GM23338 (cell line): ENCODE measurements around the gene PPIF. TPM values are rescaled to one million over a fixed set of nuclear protein-coding genes. Genes with fewer than 3 reads are reported as not detected.

Experiments
- ATAC-seq: fragments of 200-7000 bp; cut with Tn5 transposase; 3 replicates; pipeline ENCODE4 v1.9.1; 2020
- DNase-seq: peaks from one replicate; pipeline ENCODE4 v3.0.0-alpha.2; 2015; ENCODE audit warnings: low spot score
- H2AFZ ChIP-seq: fragments of 200-600 bp; sonication (generic); 2 replicates; pipeline ENCODE4 v1.8.0; 2016; ENCODE audit warnings: antibody characterized with exemption, mild to moderate bottlenecking, moderate library complexity
- H3F3A ChIP-seq: fragments of 200-600 bp; sonication (generic); replicated peaks from 2 replicates; pipeline ENCODE4 v1.8.0; 2017; ENCODE audit warnings: antibody characterized with exemption, mixed run types, low read depth
- H3K27ac ChIP-seq: fragments of 200-600 bp; sonication (generic); 2 replicates; pipeline ENCODE4 v1.6.1; 2016; ENCODE audit warnings: low read depth
- H3K27me3 ChIP-seq: fragments of 200-600 bp; sonication (generic); 2 replicates; pipeline ENCODE4 v1.8.0; 2016; ENCODE audit warnings: mild to moderate bottlenecking, mixed run types, moderate library complexity; ENCODE audit not compliant: insufficient read depth
- H3K36me3 ChIP-seq: fragments of 200-600 bp; sonication (generic); 2 replicates; pipeline ENCODE4 v1.8.0; 2016; ENCODE audit warnings: mild to moderate bottlenecking; ENCODE audit not compliant: insufficient read depth
- H3K4me1 ChIP-seq: fragments of 200-600 bp; sonication (generic); 2 replicates; pipeline ENCODE4 v1.8.0; 2016; ENCODE audit warnings: mild to moderate bottlenecking, moderate library complexity; ENCODE audit not compliant: insufficient read depth
- H3K4me2 ChIP-seq: fragments of 200-600 bp; sonication (generic); 2 replicates; pipeline ENCODE4 v1.7.1; 2017; ENCODE audit warnings: mixed run types
- H3K4me3 ChIP-seq: fragments of 200-600 bp; sonication (generic); 2 replicates; pipeline ENCODE4 v1.6.1; 2016; ENCODE audit warnings: mixed run types
- H3K79me2 ChIP-seq: fragments of 200-600 bp; sonication (generic); replicated peaks from 2 replicates; pipeline ENCODE4 v1.8.0; 2017; ENCODE audit warnings: mild to moderate bottlenecking; ENCODE audit not compliant: insufficient read depth
- H3K9me2 ChIP-seq: fragments of 200-600 bp; sonication (generic); 2 replicates; pipeline ENCODE4 v1.8.0; 2017; ENCODE audit not compliant: insufficient read depth
- H4K20me1 ChIP-seq: fragments of 200-600 bp; sonication (generic); replicated peaks from 2 replicates; pipeline ENCODE4 v1.8.0; 2017; ENCODE audit warnings: mild to moderate bottlenecking; ENCODE audit not compliant: insufficient read depth
- H3K27ac Mint-ChIP-seq: 2 replicates; pipeline ENCODE4 v1.8.0; 2020; ENCODE audit warnings: inconsistent platforms, mild to moderate bottlenecking, moderate library complexity, mixed read lengths
- H3K27me3 Mint-ChIP-seq: 3 replicates; pipeline ENCODE4 v1.8.0; 2022; ENCODE audit warnings: low read depth, mild to moderate bottlenecking, moderate library complexity, mixed read lengths, inconsistent platforms; ENCODE audit not compliant: insufficient read depth, poor library complexity
- H3K36me3 Mint-ChIP-seq: 3 replicates; pipeline ENCODE4 v1.8.0; 2021; ENCODE audit warnings: low read depth, mild to moderate bottlenecking, inconsistent platforms, moderate library complexity, mixed read lengths
- H3K4me1 Mint-ChIP-seq: 3 replicates; pipeline ENCODE4 v1.8.0; 2020; ENCODE audit warnings: mild to moderate bottlenecking, inconsistent platforms, mixed read lengths
- H3K4me3 Mint-ChIP-seq: 3 replicates; pipeline ENCODE4 v1.8.0; 2021; ENCODE audit warnings: moderate library complexity, mild to moderate bottlenecking, inconsistent platforms, mixed read lengths
- H3K9me3 Mint-ChIP-seq: 3 replicates; pipeline ENCODE4 v1.8.0; 2020; ENCODE audit warnings: moderate library complexity, mild to moderate bottlenecking, inconsistent platforms, mixed read lengths
- CREB1 ChIP-seq: fragments of 250-450 bp; sonication (Bioruptor Pico); IDR thresholded peaks from 2 replicates; pipeline ENCODE4 v1.5.0; 2020; ENCODE audit warnings: low read depth, mild to moderate bottlenecking, moderate library complexity
- ETS1 ChIP-seq: IDR thresholded peaks from 2 replicates; pipeline ENCODE4 v1.6.1; 2016; ENCODE audit warnings: antibody characterized with exemption
- EZH2 ChIP-seq: fragments of 200-600 bp; sonication (generic); IDR thresholded peaks from one replicate; pipeline ENCODE4 v1.8.0; 2017; ENCODE audit warnings: antibody characterized with exemption, mild to moderate bottlenecking, low read depth; ENCODE audit not compliant: unreplicated experiment
- JUNB ChIP-seq: IDR thresholded peaks from one replicate; pipeline ENCODE4 v1.6.1; 2016; ENCODE audit warnings: antibody characterized with exemption; ENCODE audit not compliant: unreplicated experiment
- POLR2AphosphoS5 ChIP-seq: IDR thresholded peaks from 2 replicates; pipeline ENCODE4 v1.6.1; 2016; ENCODE audit warnings: antibody characterized with exemption, low read depth
- REST ChIP-seq: IDR thresholded peaks from one replicate; pipeline ENCODE4 v1.6.1; 2018; ENCODE audit warnings: antibody characterized with exemption; ENCODE audit not compliant: unreplicated experiment
- ZNF114 ChIP-seq: fragments of 250-450 bp; sonication (Bioruptor Pico); IDR thresholded peaks from 2 replicates; pipeline ENCODE4 v1.5.0; 2020; ENCODE audit warnings: mild to moderate bottlenecking, moderate library complexity
- ZNF331 ChIP-seq: fragments of 250-450 bp; sonication (Bioruptor Pico); IDR thresholded peaks from 2 replicates; pipeline ENCODE4 v1.5.0; 2020; ENCODE audit warnings: low read depth, mild to moderate bottlenecking, moderate library complexity
- polyA plus RNA-seq: library from polyadenylated mRNA; unstranded; fragments of >200 nt; fragmentation: Nextera tagmentation; extraction: Ambion mirVana; gene quantifications from 2 replicates; pipeline ENCODE4 v1.2.1, GENCODE V29; 2016
- total RNA-seq: library from RNA; depleted of rRNA; stranded (reverse); fragments of >200 nt; shearing (Covaris generic); gene quantifications from 2 replicates; pipeline ENCODE4 v1.2.3, GENCODE V29; 2014

Gene PPIF
- total and polyA plus RNA-seq, 2 experiments from 2014 or later = 32.1 to 43.6 TPM

GRCh38 chr10:79314761-79315601 lies 32.3 kb upstream of the PPIF start:
- H3K4me3 ChIP-seq = no peak overlapping the region
- H4K20me1 ChIP-seq = no peaks in the 10 kb centered on the region
- peaks cover 36% of the 10 kb centered on the region for H3K4me1 Mint-ChIP-seq
- H3K27me3 ChIP-seq = no peaks in the 10 kb centered on the region
- no peak overlapping the region for H2AFZ ChIP-seq
- H3K4me2 ChIP-seq = no peak overlapping the region
- H3K9me3 Mint-ChIP-seq = peaks cover 3% of the 10 kb centered on the region; the same call in 1 of the 3 replicates
- no peak overlapping the region; the same call in 1 of the 2 replicates for H3K27ac Mint-ChIP-seq
- H3K79me2 ChIP-seq = no peaks in the 10 kb centered on the region
- H3K36me3 ChIP-seq = no peaks in the 10 kb centered on the region
- peaks cover 18% of the 10 kb centered on the region for H3K4me1 ChIP-seq
- H3F3A ChIP-seq = no peaks in the 10 kb centered on the region
- H3K9me2 ChIP-seq = no peaks in the 10 kb centered on the region
- peaks cover 43% of the 10 kb centered on the region for H3K27me3 Mint-ChIP-seq
- H3K4me3 Mint-ChIP-seq = no peak overlapping the region
- DNase-seq = no peak
- peaks cover 7% of the 10 kb centered on the region; the same call in 2 of the 3 replicates for H3K36me3 Mint-ChIP-seq
- TF ChIP-seq CREB1 (CRISPR knock-in tag) = no peak
- TF ChIP-seq REST = no peak
- no peak overlapping the region for H3K27ac ChIP-seq
- no peak for ATAC-seq

DNA sequence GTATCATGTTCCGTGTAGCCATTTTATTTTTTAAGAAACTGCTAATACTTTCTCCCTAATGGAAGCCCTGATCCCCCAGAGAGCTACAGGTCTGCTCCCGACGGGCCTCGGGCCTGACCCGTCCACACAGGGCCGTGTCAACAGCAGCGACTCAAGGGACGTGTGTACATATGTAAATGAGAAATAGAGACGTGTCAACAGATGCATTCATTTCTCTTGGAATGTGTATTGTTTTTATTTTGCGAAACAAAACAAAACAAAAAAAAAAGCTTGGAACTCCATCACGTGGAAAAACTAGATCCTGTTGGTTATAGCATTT lies 31.7 kb upstream of the PPIF start:
- H3K27ac ChIP-seq = no peak overlapping the region
- Mint-ChIP-seq H3K4me1 (peaks cover 36% of the 10 kb centered on the region), H3K4me3 (no peak overlapping the region), H3K27ac (no peak overlapping the region), H3K27me3 (peaks cover 43% of the 10 kb centered on the region), H3K9me3 (peaks cover 3% of the 10 kb centered on the region; the same call in 1 of the 3 replicates), H3K36me3 (peaks cover 7% of the 10 kb centered on the region; the same call in 2 of the 3 replicates)
- no peaks in the 10 kb centered on the region for H3K27me3 ChIP-seq
- H3K4me3 ChIP-seq = no peak overlapping the region
- DNase-seq (no peak), ATAC-seq (no peak)
- H2AFZ ChIP-seq = no peak overlapping the region
- H3K36me3 ChIP-seq = no peaks in the 10 kb centered on the region
- no peaks in the 10 kb centered on the region for H3F3A ChIP-seq
- no peaks in the 10 kb centered on the region for H3K9me2 ChIP-seq
- no peaks in the 10 kb centered on the region for H4K20me1 ChIP-seq
- H3K4me1 ChIP-seq = peaks cover 18% of the 10 kb centered on the region
- H3K4me2 ChIP-seq = no peak overlapping the region
- no peaks in the 10 kb centered on the region for H3K79me2 ChIP-seq
- no peak for TF ChIP-seq EZH2
- TF ChIP-seq POLR2AphosphoS5 = no peak
- TF ChIP-seq JUNB = no peak
- no peak for TF ChIP-seq REST
- no peak for TF ChIP-seq ZNF114 (CRISPR knock-in tag)
- TF ChIP-seq ZNF331 = no peak
- no peak for TF ChIP-seq ETS1
